COLO829 (cell line): ENCODE data around the gene RCAN3.
"Not testable (repeated sequence)": the region's sequence is repeated elsewhere in the genome, so short reads cannot be mapped to it uniquely, and the experiment has no call there.

ENCODE experiments used
- DNase-seq: peaks from one replicate; pipeline ENCODE4 v3.0.0; 2012; ENCODE audit warnings: low spot score

The RCAN3 gene

GRCh38 chr1:24502709-24503058, at the start of gene RCAN3:
RCAN3 (plus strand) TSS chr1:24502836; CDS start chr1:24514373, 11,537 bp downstream.
- peak; percentile 87 for DNase-seq

- DNase-seq, result no peak
Measured at GRCh38 chr1:24452922-24453485, 49.6 kb upstream of the RCAN3 start.

GRCh38 chr1:24454673-24455072, 48.0 kb upstream of the RCAN3 start:
- no peak for DNase-seq

- no peak for DNase-seq
Measured at GRCh38 chr1:24455272-24455671, 47.4 kb upstream of the RCAN3 start.

- DNase-seq, result no peak
Measured at GRCh38 chr1:24457866-24458265, 44.8 kb upstream of the RCAN3 start.

- no peak for DNase-seq
Measured at GRCh38 chr1:24459551-24460266, 42.9 kb upstream of the RCAN3 start.

- not testable (repeated sequence) for DNase-seq
Measured at GRCh38 chr1:24462128-24462527, 40.5 kb upstream of the RCAN3 start.

GRCh38 chr1:24463776-24464735, 38.6 kb upstream of the RCAN3 start:
- no peak for DNase-seq

- no peak for DNase-seq
Measured at GRCh38 chr1:24465099-24465498, 37.5 kb upstream of the RCAN3 start.

GRCh38 chr1:24465638-24466037, 37.0 kb upstream of the RCAN3 start:
- DNase-seq, result no peak

- no peak for DNase-seq
Measured at GRCh38 chr1:24468685-24469316, 33.8 kb upstream of the RCAN3 start.

- DNase-seq, result no peak
Measured at GRCh38 chr1:24470592-24470991, 32.0 kb upstream of the RCAN3 start.

- no peak for DNase-seq
Measured at GRCh38 chr1:24472527-24473251, 29.9 kb upstream of the RCAN3 start.

GRCh38 chr1:24474193-24474592, 28.4 kb upstream of the RCAN3 start:
- no peak for DNase-seq

- DNase-seq, result no peak
Measured at GRCh38 chr1:24475700-24476099, 26.9 kb upstream of the RCAN3 start.

GRCh38 chr1:24476571-24476970, 26.1 kb upstream of the RCAN3 start:
- no peak for DNase-seq

- no peak for DNase-seq
Measured at GRCh38 chr1:24477309-24477708, 25.3 kb upstream of the RCAN3 start.

- peak; percentile 38 for DNase-seq
Measured at GRCh38 chr1:24481101-24481500, 21.5 kb upstream of the RCAN3 start.

GRCh38 chr1:24481843-24482610, 20.6 kb upstream of the RCAN3 start:
- DNase-seq, result no peak

GRCh38 chr1:24483441-24483840, 19.2 kb upstream of the RCAN3 start:
- no peak for DNase-seq

- DNase-seq, result no peak
Measured at GRCh38 chr1:24484199-24484598, 18.4 kb upstream of the RCAN3 start.
